GM18951 (cell line): ENCODE results near the gene MIR17HG.

Experiments used
- POLR2A ChIP-seq: IDR thresholded peaks from 4 replicates; pipeline ENCODE4 v1.6.1; 2011; ENCODE audit warnings: mild to moderate bottlenecking; ENCODE audit not compliant: insufficient read length, insufficient read depth; ENCODE audit errors: extremely low read depth
- in situ Hi-C: fragments of 300-500 bp; cut with MboI; formaldehyde crosslinking; loops from one replicate; pipeline ENCODE4 v1.12.0; 2022; ENCODE audit warnings: low sequenced_read_pairs, mixed read lengths, inconsistent platforms; ENCODE audit not compliant: unreplicated experiment

Gene MIR17HG

DNA sequence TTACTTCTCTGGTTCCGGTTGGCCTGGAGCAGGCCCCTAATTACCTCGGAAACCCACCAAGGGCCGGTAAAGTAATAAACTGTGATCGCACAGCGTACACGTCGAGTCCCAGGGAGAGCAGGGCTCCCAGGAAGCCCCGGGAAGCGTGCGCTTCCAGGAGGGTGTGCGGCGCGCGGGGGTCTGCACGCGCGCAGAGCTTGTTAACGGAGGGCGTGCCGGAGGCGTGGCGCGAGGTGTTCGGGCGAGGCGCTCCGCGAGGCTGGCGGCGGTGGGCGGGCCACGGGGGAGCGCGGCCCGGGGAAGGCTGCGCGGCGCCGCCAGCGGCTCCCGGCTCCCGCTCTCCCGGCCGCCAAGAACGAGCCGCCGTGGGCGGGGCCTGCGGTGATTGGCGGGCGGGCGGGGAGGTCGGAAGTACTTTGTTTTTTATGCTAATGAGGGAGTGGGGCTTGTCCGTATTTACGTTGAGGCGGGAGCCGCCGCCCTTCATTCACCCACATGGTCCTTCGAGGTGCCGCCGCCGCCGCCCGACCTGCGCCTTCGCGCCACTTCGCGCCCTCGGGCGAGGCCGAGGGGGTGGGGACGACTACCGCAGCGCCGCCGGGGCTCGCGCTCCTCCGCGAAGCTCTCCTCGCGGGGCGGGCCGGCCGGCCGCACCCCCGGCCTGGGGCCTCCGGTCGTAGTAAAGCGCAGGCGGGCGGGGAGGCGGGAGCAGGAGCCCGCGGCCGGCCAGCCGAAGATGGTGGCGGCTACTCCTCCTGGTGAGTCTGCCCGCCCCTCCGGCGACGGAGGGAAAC, at the start of gene MIR17HG:
MIR17HG (plus strand) TSS at position 486 of the 794 bp plus-strand sequence.
- peak; percentile 98 for TF ChIP-seq POLR2A
- in situ Hi-C loops, result no loop called here

DNA sequence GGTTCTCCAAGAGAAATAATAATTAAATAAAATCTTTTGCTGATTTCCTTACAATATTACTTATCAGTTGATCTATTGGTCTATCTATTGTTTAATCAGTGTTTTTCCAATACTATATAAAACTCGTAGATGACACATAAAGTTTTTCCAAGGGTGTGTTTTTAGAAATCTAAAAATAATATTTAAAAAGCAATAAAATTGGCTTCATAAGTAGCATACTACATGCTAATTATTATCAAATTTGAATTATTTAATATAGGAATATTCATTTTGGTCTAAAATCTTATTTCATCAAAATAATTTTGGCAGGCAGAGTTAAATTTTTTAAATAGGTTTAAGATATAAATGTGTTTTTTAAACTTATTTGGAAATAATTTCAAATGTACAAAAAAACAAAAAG, 49.4 kb upstream of the MIR17HG start:
- in situ Hi-C loops, result no loop called here

DNA sequence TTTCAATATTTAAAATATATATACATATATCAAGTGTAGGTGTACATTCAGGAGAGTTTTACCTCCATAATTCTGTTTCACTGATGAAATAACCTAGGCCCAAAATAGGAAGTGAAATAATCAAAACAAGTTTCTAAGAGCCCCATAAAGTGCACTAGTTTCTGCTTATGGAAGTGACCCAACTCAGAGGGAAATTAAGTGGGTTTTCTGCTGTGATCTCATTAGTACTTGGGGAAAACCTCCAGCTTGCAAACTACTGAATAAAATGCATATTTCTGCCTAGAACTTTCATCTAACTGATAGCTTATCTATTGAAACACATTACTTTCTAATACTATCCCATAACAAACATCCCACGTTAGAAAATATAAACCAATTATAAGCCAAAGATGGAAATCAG, 45.4 kb upstream of the MIR17HG start:
- TF ChIP-seq POLR2A, result no peak
- in situ Hi-C loops, result no loop called here

More for the DNA sequence above, 49.4 kb upstream of the MIR17HG start:
- TF ChIP-seq POLR2A, result no peak

DNA sequence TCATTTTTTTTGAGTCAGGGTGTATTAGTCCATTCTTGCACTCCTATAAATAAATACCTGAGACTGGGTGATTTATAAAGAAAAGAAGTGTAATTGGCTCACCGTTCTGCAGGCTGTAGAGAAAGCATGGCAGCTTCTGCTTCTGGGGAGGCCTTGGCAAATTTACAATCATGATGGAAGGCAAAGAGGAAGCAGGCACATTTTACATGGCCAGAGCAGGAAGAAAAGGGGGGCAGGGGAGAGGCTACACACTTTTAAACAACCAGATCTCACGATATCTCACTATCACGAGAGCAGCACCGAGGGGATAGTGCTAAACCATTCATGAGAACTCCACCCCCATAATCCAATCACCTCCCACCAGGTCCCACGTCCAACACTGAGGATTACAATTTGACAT, 44.5 kb upstream of the MIR17HG start:
- TF ChIP-seq POLR2A, result no peak
- in situ Hi-C loops, result no loop called here

DNA sequence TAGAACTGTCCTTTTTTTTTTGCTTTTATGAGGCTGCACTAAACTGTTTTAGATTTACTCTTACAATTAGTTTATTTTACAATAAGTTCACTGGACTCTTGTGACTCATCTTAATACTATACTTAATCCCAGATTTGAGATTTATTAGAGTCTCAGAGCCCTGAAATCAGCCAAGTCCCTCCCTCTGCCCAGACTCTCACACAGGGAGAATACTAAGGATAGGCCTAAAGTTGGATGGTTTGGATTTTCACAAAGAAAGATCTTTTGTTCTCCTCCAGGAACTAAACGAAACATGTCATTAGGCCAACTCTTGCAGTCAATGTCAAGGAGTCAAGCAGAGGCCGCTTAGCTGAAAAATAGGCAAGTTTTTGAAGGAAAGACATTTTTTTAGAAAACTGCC, 42.7 kb upstream of the MIR17HG start:
- in situ Hi-C loops, result no loop called here
- no peak for TF ChIP-seq POLR2A

DNA sequence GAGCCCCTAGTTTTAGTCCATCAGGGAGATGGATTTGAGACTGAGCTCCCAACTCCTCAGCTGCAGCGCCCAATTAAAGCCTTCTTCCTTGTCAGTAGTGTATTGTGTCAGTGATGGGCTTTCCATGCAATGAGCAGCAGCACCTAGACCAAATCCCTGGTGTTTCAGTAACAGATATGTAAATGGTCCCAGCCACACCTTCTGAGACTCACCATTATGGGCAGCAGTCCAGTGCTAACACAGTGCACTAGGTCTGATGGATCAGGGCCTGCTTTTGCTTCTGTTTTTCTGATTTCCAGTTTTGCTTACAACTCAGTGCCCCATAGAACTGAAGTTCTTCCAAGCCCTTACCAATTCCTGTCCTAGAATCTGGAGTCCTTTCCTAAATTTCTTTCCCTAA, 41.8 kb upstream of the MIR17HG start:
- in situ Hi-C loops, result no loop called here
- TF ChIP-seq POLR2A, result no peak

DNA sequence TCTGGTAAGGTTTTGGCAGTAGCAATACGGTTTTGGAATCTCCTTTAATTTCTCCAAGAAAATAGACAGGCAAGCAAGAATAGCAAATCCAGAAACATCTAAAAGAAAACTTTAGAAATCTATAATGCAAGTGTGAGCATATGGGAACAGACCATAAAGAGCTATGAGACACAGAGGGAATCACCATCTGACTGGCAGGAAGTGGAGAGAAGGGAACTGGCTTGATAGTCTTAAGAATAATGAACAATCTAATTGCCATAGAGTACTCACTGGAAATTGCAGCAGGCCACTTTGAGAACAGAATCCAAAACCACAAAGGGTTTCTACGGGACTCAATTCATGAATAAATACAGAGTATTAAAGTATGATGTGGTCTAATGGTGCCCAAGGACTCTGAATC, 39.6 kb upstream of the MIR17HG start:
- TF ChIP-seq POLR2A, result no peak

DNA sequence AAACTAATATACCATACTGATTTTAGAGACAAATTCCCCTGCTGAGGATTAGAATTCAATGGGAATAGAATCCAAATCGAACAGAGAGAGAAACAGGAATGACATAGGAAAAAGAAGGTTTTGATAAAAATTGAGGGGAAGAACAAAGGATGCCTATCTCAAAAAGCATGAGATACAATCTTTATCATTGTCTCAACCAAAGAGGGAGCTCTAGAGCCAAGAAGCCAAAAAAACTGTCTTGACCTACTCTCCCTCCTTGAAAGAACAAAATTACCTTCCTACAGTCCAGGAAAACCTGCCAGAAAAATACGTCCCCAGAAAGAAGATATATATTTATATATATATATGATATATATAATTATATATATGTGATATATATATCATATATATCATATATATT, 39.2 kb upstream of the MIR17HG start:
- in situ Hi-C loops, result no loop called here
- no peak for TF ChIP-seq POLR2A

More for the DNA sequence above, 39.6 kb upstream of the MIR17HG start:
- in situ Hi-C loops, result no loop called here

DNA sequence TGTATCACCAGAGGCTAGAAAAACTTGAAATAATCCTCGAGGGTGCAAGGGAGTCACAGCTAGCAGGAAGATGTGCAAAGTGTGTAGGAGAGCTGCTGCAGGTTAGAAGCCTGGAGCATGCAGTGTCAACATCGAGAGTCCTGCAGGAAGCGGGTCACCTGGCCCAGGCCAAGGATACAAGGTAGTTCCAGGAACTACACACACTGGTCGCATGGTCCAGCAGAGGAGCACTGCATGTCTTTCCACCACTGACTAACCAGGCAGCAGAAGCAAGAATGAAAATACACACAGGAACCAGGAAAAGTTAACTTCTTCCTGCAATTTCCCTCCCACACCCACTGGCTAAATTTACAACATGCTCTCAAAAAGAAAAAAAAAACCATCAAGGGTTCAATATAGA, 36.0 kb upstream of the MIR17HG start:
- no peak for TF ChIP-seq POLR2A
- in situ Hi-C loops, result no loop called here

DNA sequence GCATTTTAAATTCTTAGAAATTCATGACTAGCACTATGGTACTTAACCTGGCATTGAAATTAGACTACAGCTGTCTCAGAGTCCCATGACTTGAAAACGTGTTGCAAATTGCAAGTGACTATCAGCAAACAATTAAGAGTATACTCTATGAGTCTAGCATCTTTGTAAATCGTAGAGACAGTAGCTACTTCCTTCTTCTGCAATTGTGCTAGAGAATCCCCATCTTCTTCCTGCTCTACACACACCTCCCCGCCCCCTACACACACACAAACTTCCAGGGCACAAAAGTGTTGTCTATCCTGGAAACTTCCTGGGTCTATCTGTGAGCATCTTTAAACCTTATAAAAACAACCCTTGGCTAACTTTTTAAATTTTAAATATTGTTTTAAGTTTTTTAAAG, 35.2 kb upstream of the MIR17HG start:
- TF ChIP-seq POLR2A, result no peak
- in situ Hi-C loops, result no loop called here

DNA sequence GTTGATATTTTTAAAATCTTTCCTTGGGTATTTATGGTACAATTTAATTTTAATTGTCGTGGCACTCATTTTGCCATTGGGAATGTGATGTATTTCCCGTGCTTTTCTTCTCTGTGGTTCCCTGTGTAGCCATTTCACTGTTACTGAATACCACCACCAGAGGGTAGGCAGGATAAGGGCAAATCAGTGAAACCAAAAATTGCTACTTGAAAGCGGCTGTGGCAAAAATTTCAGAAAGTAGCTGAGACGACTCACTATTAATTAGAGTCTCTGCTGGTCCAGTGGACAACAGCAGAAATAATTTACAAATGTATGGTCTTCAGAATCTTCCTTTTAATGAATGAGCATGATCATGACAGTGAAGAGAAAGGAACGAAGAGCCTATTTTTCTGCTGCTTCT, 34.4 kb upstream of the MIR17HG start:
- in situ Hi-C loops, result no loop called here
- TF ChIP-seq POLR2A, result no peak

DNA sequence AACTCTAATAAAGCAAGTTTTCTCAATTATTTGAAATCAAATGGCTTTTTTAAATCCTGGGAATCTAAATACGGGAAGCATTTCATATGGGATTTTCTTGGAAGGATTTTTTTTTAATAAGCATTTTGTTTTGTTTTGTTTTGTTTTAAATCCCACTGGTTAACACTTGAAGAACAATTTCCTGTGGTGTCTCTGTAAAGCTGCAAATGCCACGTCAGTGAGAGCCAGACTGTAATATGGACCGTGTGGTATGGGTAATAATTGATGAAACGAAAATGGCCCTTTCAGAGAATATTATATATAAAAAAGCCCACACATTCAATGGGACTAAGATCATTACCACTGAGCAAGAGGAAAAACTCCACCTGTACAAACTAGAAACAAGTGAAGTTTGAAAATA, 33.9 kb upstream of the MIR17HG start:
- in situ Hi-C loops, result no loop called here
- no peak for TF ChIP-seq POLR2A

DNA sequence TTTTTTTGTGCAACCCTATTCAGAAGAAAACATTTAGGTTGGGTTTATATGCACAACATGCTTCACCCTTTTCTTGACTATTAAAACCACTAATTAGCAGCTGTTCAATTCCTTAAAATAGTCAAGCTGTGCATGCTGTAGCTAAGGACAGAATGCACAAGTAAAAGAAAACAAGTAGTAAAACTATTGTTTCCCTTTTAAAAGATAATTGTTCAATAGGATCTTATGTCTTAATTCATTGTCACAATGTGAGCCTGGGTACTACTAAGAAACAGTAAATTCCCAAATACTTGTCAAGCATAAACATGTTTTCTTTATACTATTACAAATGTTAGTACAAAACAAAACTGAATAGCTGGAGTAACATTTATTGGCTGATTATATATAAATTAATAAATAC, 32.6 kb upstream of the MIR17HG start:
- no peak for TF ChIP-seq POLR2A
- in situ Hi-C loops, result no loop called here

DNA sequence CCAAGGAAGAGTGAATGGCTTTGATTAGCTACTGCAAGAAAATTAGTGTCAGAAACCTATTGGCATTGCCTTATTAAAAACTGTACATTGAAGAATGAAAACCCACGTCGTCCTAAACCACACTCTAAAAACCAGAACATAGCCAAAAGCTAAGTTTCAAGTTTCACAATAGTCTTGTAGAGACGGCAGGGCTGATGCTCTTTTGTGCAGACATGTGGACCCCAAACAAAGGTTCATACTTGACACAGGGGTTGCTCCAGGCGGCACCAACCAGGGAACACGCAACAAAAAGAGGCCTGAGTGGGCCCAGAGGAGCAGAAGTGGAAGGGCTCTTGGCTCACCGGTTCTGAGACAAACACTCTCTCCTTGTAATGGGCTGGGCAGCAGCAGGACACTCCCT, 28.6 kb upstream of the MIR17HG start:
- in situ Hi-C loops, result no loop called here
- no peak for TF ChIP-seq POLR2A
